HG02884 (cell line): Measurements from ENCODE around the gene MUC12.
"Not testable (repeated sequence)": the region's sequence is repeated elsewhere in the genome, so short reads cannot be mapped to it uniquely, and the experiment has no call there.

ENCODE experiments used
- ATAC-seq: cut with Tn5 transposase; IDR thresholded peaks from one replicate; pipeline ENCODE4 v1.9.1; 2021; ENCODE audit warnings: mild to moderate bottlenecking, moderate library complexity; ENCODE audit not compliant: unreplicated experiment

MUC12 gene

GRCh38 chr7:100969066-100969615 is at the start of gene MUC12:
Gene MUC12 (plus strand): TSS chr7:100969565. CDS start chr7:100969623, 58 bp downstream.
- no peak for ATAC-seq

GRCh38 chr7:100919779-100920437 is 49.5 kb upstream of the MUC12 start:
- ATAC-seq: not testable (repeated sequence)

GRCh38 chr7:100921039-100921438 is 48.3 kb upstream of the MUC12 start:
- ATAC-seq: no peak

GRCh38 chr7:100923616-100924015 is 45.7 kb upstream of the MUC12 start:
- ATAC-seq: not testable (repeated sequence)

- ATAC-seq: no peak
Measured at GRCh38 chr7:100929808-100930174, 39.6 kb upstream of the MUC12 start.

- ATAC-seq: no peak
Measured at GRCh38 chr7:100933734-100934133, 35.6 kb upstream of the MUC12 start.

- ATAC-seq: not testable (repeated sequence)
Measured at GRCh38 chr7:100935381-100935780, 34.0 kb upstream of the MUC12 start.

- not testable (repeated sequence) for ATAC-seq
Measured at GRCh38 chr7:100936167-100936566, 33.2 kb upstream of the MUC12 start.

- ATAC-seq: no peak
Measured at GRCh38 chr7:100942045-100942774, 27.2 kb upstream of the MUC12 start.

GRCh38 chr7:100943693-100944092 is 25.7 kb upstream of the MUC12 start:
- ATAC-seq: no peak

GRCh38 chr7:100944138-100944537 is 25.2 kb upstream of the MUC12 start:
- ATAC-seq: no peak

- ATAC-seq: no peak
Measured at GRCh38 chr7:100946111-100946510, 23.3 kb upstream of the MUC12 start.

GRCh38 chr7:100946766-100947365 is 22.5 kb upstream of the MUC12 start:
- no peak for ATAC-seq

- no peak for ATAC-seq
Measured at GRCh38 chr7:100947792-100948191, 21.6 kb upstream of the MUC12 start.

GRCh38 chr7:100949227-100949932 is 20.0 kb upstream of the MUC12 start, which contains the start of gene MUC3A:
Gene MUC3A (plus strand): TSS chr7:100949534. CDS start chr7:100949625, 91 bp downstream.
- no peak for ATAC-seq

- ATAC-seq: no peak
Measured at GRCh38 chr7:100949933-100950443, 19.4 kb upstream of the MUC12 start.

GRCh38 chr7:100951172-100951571 is 18.2 kb upstream of the MUC12 start:
- no peak for ATAC-seq

- ATAC-seq: no peak
Measured at GRCh38 chr7:100951888-100952560, 17.3 kb upstream of the MUC12 start.

- ATAC-seq: no peak
Measured at GRCh38 chr7:100952641-100953040, 16.7 kb upstream of the MUC12 start.

- ATAC-seq: no peak
Measured at GRCh38 chr7:100957832-100958421, 11.4 kb upstream of the MUC12 start.
